Measurements from ENCODE around the gene SERPINA10. TPM values are rescaled to one million over a fixed set of nuclear protein-coding genes. Genes with fewer than 3 reads are reported as not detected.
A peak's percentile ranks its signal among the peaks of the same experiment; 100 is the strongest.

Gene SERPINA10
- total and polyA plus RNA-seq, 2 of the 13 experiments (the other 11 are each of a cell fraction or from before 2014, with no cell fraction given), result 20.1 to 20.2 TPM

DNA sequence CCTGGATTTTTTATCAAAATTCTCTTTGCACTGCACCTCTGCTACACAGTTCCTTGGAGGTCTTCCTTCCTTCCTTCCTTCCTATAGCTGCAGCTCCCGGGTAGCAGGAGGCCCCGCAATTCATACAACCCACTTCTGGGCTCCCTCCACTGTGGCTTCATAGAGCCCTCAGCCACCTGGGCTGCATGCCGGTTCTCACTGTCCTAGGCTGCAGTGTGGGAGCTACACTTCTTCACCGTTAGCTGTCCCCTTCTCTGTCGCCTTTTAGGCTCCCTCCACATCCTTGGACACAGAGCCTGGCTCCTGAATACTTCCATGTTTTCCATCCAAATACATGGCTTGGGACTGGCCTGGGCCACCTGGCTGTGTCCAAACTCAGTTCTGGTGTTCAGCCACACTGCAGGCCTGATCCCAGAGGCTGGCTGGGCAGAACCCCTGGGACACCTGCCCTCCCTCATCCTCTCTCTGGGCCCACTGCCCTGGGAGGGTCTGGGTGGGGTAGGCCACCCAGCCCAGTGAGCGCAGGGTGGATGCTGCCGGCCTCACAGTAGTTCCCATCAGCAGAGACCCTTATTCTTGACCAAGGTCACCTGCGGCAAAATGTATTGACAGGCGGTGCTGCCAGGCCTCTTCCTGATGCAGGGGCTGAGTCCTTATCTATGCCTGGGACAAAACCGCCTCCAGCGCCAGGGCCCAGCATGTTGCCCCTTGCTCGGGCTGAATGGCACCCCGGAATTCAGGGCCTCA, 1.7 kb downstream of the SERPINA10 start:
- Histone ChIP-seq H3K9me3 (ENCODE audit: low read length) (no peaks in the 10 kb centered on the region), H3K4me1 (ENCODE audit: insufficient read depth, low read length) (peaks cover 92% of the 10 kb centered on the region), H3K4me3 (replicated peaks in 1 of 3; ENCODE audit: insufficient read depth in 1 of 3, low read depth in 2 of 3, low read length in 3 of 3) (peak overlapping the region; percentile 48 to 84 (median 67); a peak in 5 of 6 replicates), H4K20me1 (ENCODE audit: insufficient read depth, low read length) (no peaks in the 10 kb centered on the region), H3K9ac (ENCODE audit: insufficient read depth, low read depth, low read length) (peak overlapping the region; percentile 90), H3K79me2 (ENCODE audit: insufficient read depth, low read length) (peaks cover 27% of the 10 kb centered on the region), H2AFZ (ENCODE audit: low read length) (no peak overlapping the region), H3K4me2 (ENCODE audit: low read depth, low read length) (peak overlapping the region; percentile 98), H3K27me3 (ENCODE audit: control insufficient read depth in 1 of 2, insufficient read depth in 2 of 2, low read length in 2 of 2) (no peaks in the 10 kb centered on the region; a peak in 1 of 5 replicates), H3K36me3 (replicated peaks in 1 of 2; ENCODE audit: control insufficient read depth in 1 of 2, insufficient read depth in 2 of 2, low read length in 2 of 2) (peaks cover 6 to 7% of the 10 kb centered on the region in 2 experiments; a peak in 4 of 5 replicates), H3K27ac (ENCODE audit: extremely low read length, insufficient read depth, low read length) (peak overlapping the region; percentile 97)
- no TSS peak for BruUV-seq (replicated peaks)
- intact Hi-C loops (cut with micrococcal nuclease; ENCODE audit: unreplicated experiment) (loop anchor here (5.0 kb wide), 1 partner anchor 154 kb away; no protein-coding TSS in a partner anchor), in situ Hi-C loops (cut with HindIII; ENCODE audit: extremely low pct_ligation_motif_present, low pct_unique_long_range_greater_than_20kb) (no loop called here)
- ATAC-seq (no peak), FAIRE-seq (no peak), DNase-seq (ENCODE audit: low spot score) (no peak)
- CTCF ChIA-PET (ENCODE audit: low intra/inter-chr PET ratio, low total read pairs), result no interaction called here
- WGBS (ENCODE audit: low lambda C conversion rate), result 88% methylated on average over 5 of the region's 13 CpGs
- POLR2A ChIA-PET, result interaction anchor here (1.3 to 4.9 kb wide), 10 partner anchors 11 to 210 kb away, joined by 3 to 122 read pairs (median 14); partner anchors contain the start of genes DDX24, IFI27L1, PPP4R4 and SERPINA6
- TF ChIP-seq TEAD3 (CRISPR knock-in tag; optimal IDR thresholded peaks at IDR 0.05; ENCODE audit: borderline replicate concordance) (peak; percentile 1), PHF21A (CRISPR knock-in tag; IDR thresholded peaks at IDR 0.05) (0 out of 2 replicates have a peak, but pooled peaks have one; percentile 32), GABPB1 (CRISPR knock-in tag; IDR thresholded peaks at IDR 0.05) (no peak), HNRNPLL (IDR thresholded peaks at IDR 0.05; ENCODE audit: low read depth, low read length, poor library complexity, severe bottlenecking) (no peak), MED1 (CRISPR knock-in tag; IDR thresholded peaks at IDR 0.05) (peak; percentile 2; the same call in 1 of the 2 replicates), ZFY (CRISPR knock-in tag; IDR thresholded peaks at IDR 0.05) (peak; percentile 66; the same call in 1 of the 2 replicates), ZNF350 (CRISPR knock-in tag; IDR thresholded peaks at IDR 0.05; ENCODE audit: borderline replicate concordance, low read depth) (no peak)
- TF ChIP-seq, protein P1, sequence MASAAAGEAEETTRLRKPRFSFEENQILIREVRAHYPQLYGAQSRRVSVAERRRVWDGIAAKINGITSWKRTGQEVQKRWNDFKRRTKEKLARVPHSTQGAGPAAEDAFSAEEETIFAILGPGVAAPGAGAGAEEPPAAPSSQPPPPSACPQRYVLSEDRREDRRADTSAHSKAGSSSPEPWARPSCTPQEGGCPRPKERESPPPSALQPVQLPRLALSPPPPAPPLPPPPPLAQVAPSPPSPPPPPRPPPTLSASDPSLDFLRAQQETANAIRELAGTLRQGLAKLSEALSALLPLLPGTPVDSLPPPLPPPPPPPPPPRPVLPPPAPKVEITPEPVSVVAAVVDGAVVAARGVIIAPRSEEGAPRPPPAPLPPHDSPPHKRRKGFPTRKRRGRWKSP (CRISPR knock-in tag; IDR thresholded peaks at IDR 0.05), result peak; percentile 31; the same call in 1 of the 2 replicates
- TF ChIP-seq, protein P2, sequence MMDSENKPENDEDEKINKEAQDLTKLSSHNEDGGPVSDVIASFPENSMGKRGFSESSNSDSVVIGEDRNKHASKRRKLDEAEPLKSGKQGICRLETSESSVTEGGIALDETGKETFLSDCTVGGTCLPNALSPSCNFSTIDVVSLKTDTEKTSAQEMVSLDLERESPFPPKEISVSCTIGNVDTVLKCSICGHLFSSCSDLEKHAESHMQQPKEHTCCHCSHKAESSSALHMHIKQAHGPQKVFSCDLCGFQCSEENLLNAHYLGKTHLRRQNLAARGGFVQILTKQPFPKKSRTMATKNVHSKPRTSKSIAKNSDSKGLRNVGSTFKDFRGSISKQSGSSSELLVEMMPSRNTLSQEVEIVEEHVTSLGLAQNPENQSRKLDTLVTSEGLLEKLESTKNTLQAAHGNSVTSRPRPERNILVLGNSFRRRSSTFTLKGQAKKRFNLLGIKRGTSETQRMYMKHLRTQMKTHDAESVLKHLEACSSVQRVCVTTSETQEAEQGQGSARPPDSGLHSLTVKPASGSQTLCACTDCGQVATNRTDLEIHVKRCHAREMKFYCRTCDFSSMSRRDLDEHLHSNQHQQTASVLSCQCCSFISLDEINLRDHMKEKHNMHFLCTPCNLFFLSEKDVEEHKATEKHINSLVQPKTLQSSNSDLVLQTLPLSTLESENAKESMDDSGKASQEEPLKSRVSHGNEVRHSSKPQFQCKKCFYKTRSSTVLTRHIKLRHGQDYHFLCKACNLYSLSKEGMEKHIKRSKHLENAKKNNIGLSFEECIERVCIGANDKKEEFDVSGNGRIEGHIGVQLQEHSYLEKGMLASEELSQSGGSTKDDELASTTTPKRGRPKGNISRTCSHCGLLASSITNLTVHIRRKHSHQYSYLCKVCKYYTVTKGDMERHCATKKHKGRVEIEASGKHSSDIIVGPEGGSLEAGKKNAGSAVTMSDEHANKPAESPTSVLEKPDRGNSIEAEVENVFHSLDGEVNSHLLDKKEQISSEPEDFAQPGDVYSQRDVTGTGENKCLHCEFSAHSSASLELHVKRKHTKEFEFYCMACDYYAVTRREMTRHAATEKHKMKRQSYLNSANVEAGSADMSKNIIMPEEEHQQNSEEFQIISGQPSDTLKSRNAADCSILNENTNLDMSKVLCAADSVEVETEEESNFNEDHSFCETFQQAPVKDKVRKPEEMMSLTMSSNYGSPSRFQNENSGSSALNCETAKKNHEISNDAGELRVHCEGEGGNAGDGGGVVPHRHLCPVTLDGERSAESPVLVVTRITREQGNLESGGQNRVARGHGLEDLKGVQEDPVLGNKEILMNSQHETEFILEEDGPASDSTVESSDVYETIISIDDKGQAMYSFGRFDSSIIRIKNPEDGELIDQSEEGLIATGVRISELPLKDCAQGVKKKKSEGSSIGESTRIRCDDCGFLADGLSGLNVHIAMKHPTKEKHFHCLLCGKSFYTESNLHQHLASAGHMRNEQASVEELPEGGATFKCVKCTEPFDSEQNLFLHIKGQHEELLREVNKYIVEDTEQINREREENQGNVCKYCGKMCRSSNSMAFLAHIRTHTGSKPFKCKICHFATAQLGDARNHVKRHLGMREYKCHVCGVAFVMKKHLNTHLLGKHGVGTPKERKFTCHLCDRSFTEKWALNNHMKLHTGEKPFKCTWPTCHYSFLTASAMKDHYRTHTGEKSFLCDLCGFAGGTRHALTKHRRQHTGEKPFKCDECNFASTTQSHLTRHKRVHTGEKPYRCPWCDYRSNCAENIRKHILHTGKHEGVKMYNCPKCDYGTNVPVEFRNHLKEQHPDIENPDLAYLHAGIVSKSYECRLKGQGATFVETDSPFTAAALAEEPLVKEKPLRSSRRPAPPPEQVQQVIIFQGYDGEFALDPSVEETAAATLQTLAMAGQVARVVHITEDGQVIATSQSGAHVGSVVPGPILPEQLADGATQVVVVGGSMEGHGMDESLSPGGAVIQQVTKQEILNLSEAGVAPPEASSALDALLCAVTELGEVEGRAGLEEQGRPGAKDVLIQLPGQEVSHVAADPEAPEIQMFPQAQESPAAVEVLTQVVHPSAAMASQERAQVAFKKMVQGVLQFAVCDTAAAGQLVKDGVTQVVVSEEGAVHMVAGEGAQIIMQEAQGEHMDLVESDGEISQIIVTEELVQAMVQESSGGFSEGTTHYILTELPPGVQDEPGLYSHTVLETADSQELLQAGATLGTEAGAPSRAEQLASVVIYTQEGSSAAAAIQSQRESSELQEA (CRISPR knock-in tag; IDR thresholded peaks at IDR 0.05; ENCODE audit: not compliant biosample characterization), result peak; percentile 9
- TF ChIP-seq, protein P3, sequence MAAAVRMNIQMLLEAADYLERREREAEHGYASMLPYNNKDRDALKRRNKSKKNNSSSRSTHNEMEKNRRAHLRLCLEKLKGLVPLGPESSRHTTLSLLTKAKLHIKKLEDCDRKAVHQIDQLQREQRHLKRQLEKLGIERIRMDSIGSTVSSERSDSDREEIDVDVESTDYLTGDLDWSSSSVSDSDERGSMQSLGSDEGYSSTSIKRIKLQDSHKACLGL (CRISPR knock-in tag; IDR thresholded peaks at IDR 0.05), result peak; percentile 42; the same call in 1 of the 2 replicates

Data from HepG2 (cell line).